Upper lobe of left lung (tissue), 4 donors: ENCODE measurements around the gene SIGLEC10.
"Not testable (repeated sequence)": the region's sequence is repeated elsewhere in the genome, so short reads cannot be mapped to it uniquely, and the experiment has no call there.

Experiments
- POLR2A ChIP-seq, 4 donors: fragments of 450-650 bp; IDR thresholded peaks; one replicate each; pipeline ENCODE4 v1.5.1; 2016 to 2017; ENCODE audit warnings: antibody characterized with exemption in 4 of 4, mild to moderate bottlenecking in 2 of 4
- POLR2AphosphoS5 ChIP-seq, 2 donors: sonication (generic); formaldehyde crosslinking; IDR thresholded peaks; one replicate each; pipeline ENCODE4 v1.5.1; 2017; ENCODE audit warnings: antibody characterized with exemption in 2 of 2
- TF ChIP-seq, protein P1 (sequence below), 6 experiments: fragments of 450-650 bp in 4 of 6; fragments of 200-600 bp in 2 of 6; sonication (generic) in 2 of 6; IDR thresholded peaks; one replicate each; pipeline ENCODE4 v1.5.1; 2016 to 2019; ENCODE audit warnings: antibody characterized with exemption in 6 of 6

- not testable (repeated sequence) for TF ChIP-seq POLR2A, POLR2AphosphoS5 (IDR thresholded peaks at IDR 0.05)
- TF ChIP-seq, protein P1, sequence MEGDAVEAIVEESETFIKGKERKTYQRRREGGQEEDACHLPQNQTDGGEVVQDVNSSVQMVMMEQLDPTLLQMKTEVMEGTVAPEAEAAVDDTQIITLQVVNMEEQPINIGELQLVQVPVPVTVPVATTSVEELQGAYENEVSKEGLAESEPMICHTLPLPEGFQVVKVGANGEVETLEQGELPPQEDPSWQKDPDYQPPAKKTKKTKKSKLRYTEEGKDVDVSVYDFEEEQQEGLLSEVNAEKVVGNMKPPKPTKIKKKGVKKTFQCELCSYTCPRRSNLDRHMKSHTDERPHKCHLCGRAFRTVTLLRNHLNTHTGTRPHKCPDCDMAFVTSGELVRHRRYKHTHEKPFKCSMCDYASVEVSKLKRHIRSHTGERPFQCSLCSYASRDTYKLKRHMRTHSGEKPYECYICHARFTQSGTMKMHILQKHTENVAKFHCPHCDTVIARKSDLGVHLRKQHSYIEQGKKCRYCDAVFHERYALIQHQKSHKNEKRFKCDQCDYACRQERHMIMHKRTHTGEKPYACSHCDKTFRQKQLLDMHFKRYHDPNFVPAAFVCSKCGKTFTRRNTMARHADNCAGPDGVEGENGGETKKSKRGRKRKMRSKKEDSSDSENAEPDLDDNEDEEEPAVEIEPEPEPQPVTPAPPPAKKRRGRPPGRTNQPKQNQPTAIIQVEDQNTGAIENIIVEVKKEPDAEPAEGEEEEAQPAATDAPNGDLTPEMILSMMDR (IDR thresholded peaks at IDR 0.05), result not testable (repeated sequence)
Measured at GRCh38 chr19:51397453-51397852, 20.0 kb downstream of the SIGLEC10 start.
